HepG2 (cell line): ENCODE results near the gene ARL5C. TPM values are rescaled to one million over a fixed set of nuclear protein-coding genes. Genes with fewer than 3 reads are reported as not detected.

ENCODE experiments used
- ATAC-seq: fragments of 200-7000 bp; cut with Tn5 transposase; 3 replicates; pipeline ENCODE4 v1.9.1; 2020; ENCODE audit warnings: mild to moderate bottlenecking, moderate library complexity
- BruUV-seq: library from RNA; stranded (reverse); fragments of 400-500 nt; replicated peaks from 2 replicates; lab custom pipeline; 2021; lab: Mats Ljungman, UMichigan
- CTCF ChIA-PET: fragments of 300-600 bp; formaldehyde crosslinking; extraction: SDS; loops from one replicate; lab custom pipeline; 2021; ENCODE audit warnings: low total read pairs, inconsistent platforms, low intra/inter-chr PET ratio; lab: Yijun Ruan, JAX
- POLR2A ChIA-PET: fragments of 350-600 bp; sonication (Branson Sonifier 250); formaldehyde crosslinking; loops from one replicate; lab custom pipeline; 2020; ENCODE audit warnings: antibody characterized with exemption, inconsistent platforms; lab: Yijun Ruan, JAX
- DNase-seq: peaks from one replicate; pipeline ENCODE4 v3.0.0-alpha.2; 2015; ENCODE audit warnings: low spot score
- FAIRE-seq: peaks from 3 replicates; lab custom pipeline; 2011; peaks lifted over from hg19 to GRCh38; lab: Jason Lieb, UNC
- H2AFZ ChIP-seq: one replicate; pipeline ENCODE4 v1.6.1; 2011; ENCODE audit warnings: low read length, inconsistent platforms
- H3K27ac ChIP-seq: fragments of 300-600 bp; 3 replicates; pipeline ENCODE4 v1.8.0; 2011; ENCODE audit warnings: mixed run types, mild to moderate bottlenecking, mixed read lengths, low read length, inconsistent platforms; ENCODE audit not compliant: insufficient read depth; ENCODE audit errors: extremely low read length
- H3K27me3 ChIP-seq, 2 experiments: fragments of 200-600 bp in 1 of 2; 2 replicates in 1 of 2; 3 replicates in 1 of 2; pipeline versions ENCODE4 v1.6.0 to v1.8.0; 2011; ENCODE audit warnings: low read length in 2 of 2, mild to moderate bottlenecking in 2 of 2, moderate library complexity in 2 of 2, inconsistent platforms in 1 of 2; ENCODE audit not compliant: insufficient read depth in 2 of 2, control insufficient read depth in 1 of 2
- H3K36me3 ChIP-seq, 2 experiments: fragments of 200-600 bp in 1 of 2; replicated peaks in 1 of 2; 2 replicates in 1 of 2; 3 replicates in 1 of 2; pipeline versions ENCODE4 v1.5.1 to v1.8.0; 2011; ENCODE audit warnings: low read length in 2 of 2, inconsistent platforms in 1 of 2; ENCODE audit not compliant: insufficient read depth in 2 of 2, control insufficient read depth in 1 of 2
- H3K4me1 ChIP-seq: 2 replicates; pipeline ENCODE4 v1.5.1; 2012; ENCODE audit warnings: low read length, inconsistent platforms; ENCODE audit not compliant: insufficient read depth
- H3K4me2 ChIP-seq: 2 replicates; pipeline ENCODE4 v1.6.0; 2011; ENCODE audit warnings: low read depth, low read length, inconsistent platforms
- H3K4me3 ChIP-seq, 3 experiments: fragments of 200-600 bp in 1 of 3; sonication (generic), shearing (Covaris generic) in 1 of 3; replicated peaks in 1 of 3; 2 replicates each; pipeline ENCODE4 v1.5.1; 2011 to 2016; ENCODE audit warnings: low read length in 3 of 3, inconsistent platforms in 2 of 3, low read depth in 2 of 3, mild to moderate bottlenecking in 2 of 3, control low read depth in 1 of 3, mixed read lengths in 1 of 3; ENCODE audit not compliant: insufficient read depth in 1 of 3
- H3K79me2 ChIP-seq: one replicate; pipeline ENCODE4 v1.6.1; 2011; ENCODE audit warnings: low read length, inconsistent platforms; ENCODE audit not compliant: insufficient read depth
- H3K9ac ChIP-seq: 2 replicates; pipeline ENCODE4 v1.6.0; 2011; ENCODE audit warnings: mild to moderate bottlenecking, low read depth, low read length, inconsistent platforms; ENCODE audit not compliant: insufficient read depth
- H3K9me3 ChIP-seq: 2 replicates; pipeline ENCODE4 v1.5.1; 2012; ENCODE audit warnings: mild to moderate bottlenecking, low read length
- H4K20me1 ChIP-seq: 2 replicates; pipeline ENCODE4 v1.6.0; 2011; ENCODE audit warnings: inconsistent platforms, mild to moderate bottlenecking, low read length, moderate library complexity; ENCODE audit not compliant: insufficient read depth
- BATF2 ChIP-seq: sonication (generic); formaldehyde crosslinking; IDR thresholded peaks from 2 replicates; pipeline ENCODE4 v1.8.0; 2022; ENCODE audit warnings: mild to moderate bottlenecking, missing genetic modification reagents, moderate library complexity
- ETV6 ChIP-seq: sonication (generic); formaldehyde crosslinking; conservative IDR thresholded peaks from 2 replicates; pipeline ENCODE4 v1.4.0; 2020; ENCODE audit warnings: missing genetic modification reagents
- HDAC6 ChIP-seq: fragments of 200-600 bp; sonication (generic); IDR thresholded peaks from 2 replicates; pipeline ENCODE4 v1.7.0; 2017; ENCODE audit warnings: mild to moderate bottlenecking, antibody characterized with exemption, low read length, low read depth
- HOMEZ ChIP-seq: IDR thresholded peaks from 2 replicates; pipeline ENCODE4 v1.6.1; 2016; ENCODE audit warnings: low read depth
- MLLT10 ChIP-seq: sonication (generic); formaldehyde crosslinking; IDR thresholded peaks from 2 replicates; pipeline ENCODE4 v1.4.0; 2020; ENCODE audit warnings: missing genetic modification reagents
- SALL2 ChIP-seq: sonication (generic); formaldehyde crosslinking; IDR thresholded peaks from 2 replicates; pipeline ENCODE4 v1.8.1; 2023; ENCODE audit warnings: mild to moderate bottlenecking, missing genetic modification reagents, inconsistent platforms
- SNRNP70 ChIP-seq: fragments of 200-400 bp; formaldehyde crosslinking; IDR thresholded peaks from 2 replicates; pipeline ENCODE4 v1.6.1; 2017; ENCODE audit warnings: mild to moderate bottlenecking, low read depth, low read length, moderate library complexity
- ZBTB21 ChIP-seq: sonication (generic); formaldehyde crosslinking; IDR thresholded peaks from 2 replicates; pipeline ENCODE4 v1.4.0; 2020; ENCODE audit warnings: missing genetic modification reagents
- ZNF280B ChIP-seq: sonication (generic); formaldehyde crosslinking; IDR thresholded peaks from 2 replicates; pipeline ENCODE4 v1.5.0; 2020; ENCODE audit warnings: missing genetic modification reagents, mild to moderate bottlenecking, borderline replicate concordance
- ZNF30 ChIP-seq: sonication (generic); formaldehyde crosslinking; IDR thresholded peaks from 2 replicates; pipeline ENCODE4 v1.5.0; 2020; ENCODE audit warnings: mild to moderate bottlenecking, missing genetic modification reagents
- ZNF704 ChIP-seq: sonication (generic); formaldehyde crosslinking; IDR thresholded peaks from 2 replicates; pipeline ENCODE4 v1.8.1; 2023; ENCODE audit warnings: mild to moderate bottlenecking, inconsistent platforms, moderate library complexity, missing genetic modification reagents, borderline replicate concordance
- ZNF724P ChIP-seq: sonication (generic); formaldehyde crosslinking; IDR thresholded peaks from 2 replicates; pipeline ENCODE4 v1.8.0; 2022; ENCODE audit warnings: missing genetic modification reagents, borderline replicate concordance
- ZNF766 ChIP-seq: sonication (generic); formaldehyde crosslinking; IDR thresholded peaks from 2 replicates; pipeline ENCODE4 v1.5.0; 2020; ENCODE audit warnings: missing genetic modification reagents, borderline replicate concordance
- ZNF777 ChIP-seq: sonication (generic); formaldehyde crosslinking; IDR thresholded peaks from 2 replicates; pipeline ENCODE4 v1.4.0; 2020; ENCODE audit warnings: missing genetic modification reagents
- ZNF792 ChIP-seq: IDR thresholded peaks from 2 replicates; pipeline ENCODE4 v1.6.1; 2016
- WGBS: methylation state at CpG from one replicate; pipeline ENCODE4 v1.1.6; 2017; ENCODE audit warnings: low lambda C conversion rate; 5-methylcytosine and 5-hydroxymethylcytosine counted together
- in situ Hi-C: cut with HindIII; loops from 2 replicates; pipeline ENCODE4 v1.10.0; 2017; ENCODE audit warnings: low pct_unique_long_range_greater_than_20kb; ENCODE audit not compliant: extremely low pct_ligation_motif_present
- intact Hi-C: fragments of 100-400 bp; cut with micrococcal nuclease; formaldehyde crosslinking; loops from one replicate; pipeline ENCODE4 v1.10.0; 2022; ENCODE audit not compliant: unreplicated experiment
- polyA plus RNA-seq, 8 experiments: library from polyadenylated mRNA; depleted of rRNA in 3 of 8; stranded (reverse) in 7 of 8; unstranded in 1 of 8; fragments of >200 nt; fragmentation: Illumina TruSeq in 4 of 8; extraction: Trizol in 4 of 8; gene quantifications; 2 replicates each; pipeline versions ENCODE4 v1.2.1 to v1.2.3, GENCODE V29; 2011 to 2016; ENCODE audit warnings: low read depth in 4 of 8, missing spikeins in 1 of 8, mixed read lengths in 1 of 8; ENCODE audit not compliant: insufficient read depth in 1 of 8
- total RNA-seq, 5 experiments: library from RNA; depleted of rRNA; stranded (reverse); fragments of >200 nt; fragmentation: Illumina TruSeq; extraction: Trizol; gene quantifications; 2 replicates each; pipeline ENCODE4 v1.2.3, GENCODE V29; 2016; ENCODE audit warnings: low read depth in 1 of 5

The ARL5C gene
- total and polyA plus RNA-seq, 2 of the 13 experiments (the other 11 are each of a cell fraction or from before 2014, with no cell fraction given) = not detected

GRCh38 chr17:39143552-39144093 is 22.3 kb downstream of the ARL5C start:
- FAIRE-seq (no peak), DNase-seq (no peak), ATAC-seq (peak; percentile 16; the same call in 2 of the 3 replicates)
- H3K79me2 ChIP-seq = no peaks in the 10 kb centered on the region
- no peaks in the 10 kb centered on the region for H4K20me1 ChIP-seq
- H3K9me3 ChIP-seq = no peaks in the 10 kb centered on the region
- in situ Hi-C loops = no loop called here
- POLR2A ChIA-PET = interaction anchor here (0.9 kb wide), 1 partner anchor 9 kb away, joined by 3 read pairs; no protein-coding TSS in a partner anchor
- no peak overlapping the region for H3K4me2 ChIP-seq
- H3K27ac ChIP-seq = no peak overlapping the region
- intact Hi-C loops = no loop called here
- no peak overlapping the region for H3K9ac ChIP-seq
- no TSS peak for BruUV-seq
- WGBS = 39% methylated on average over 7 of the region's 7 CpGs
- H3K27me3 ChIP-seq = peaks cover 5 to 46% of the 10 kb centered on the region in 2 experiments; a peak in 4 of 5 replicates
- no peaks in the 10 kb centered on the region for H3K4me1 ChIP-seq
- no peak overlapping the region for H3K4me3 ChIP-seq
- CTCF ChIA-PET = no interaction called here
- H3K36me3 ChIP-seq = no peaks in the 10 kb centered on the region
- H2AFZ ChIP-seq = no peak overlapping the region
- no peak for TF ChIP-seq SNRNP70
- no peak for TF ChIP-seq MLLT10
- TF ChIP-seq ZNF280B (CRISPR knock-in tag) = no peak
- TF ChIP-seq ZNF792 (CRISPR knock-in tag) = no peak
- TF ChIP-seq ZNF704 = no peak
- TF ChIP-seq ZNF777 = no peak
- TF ChIP-seq HDAC6 = no peak
- TF ChIP-seq ZNF724P = no peak
- TF ChIP-seq ZBTB21 (CRISPR knock-in tag) = no peak
- no peak for TF ChIP-seq ZNF30 (CRISPR knock-in tag)
- no peak for TF ChIP-seq ZNF766
- no peak for TF ChIP-seq SALL2
- TF ChIP-seq HOMEZ = no peak
- no peak for TF ChIP-seq BATF2 (CRISPR knock-in tag)
- TF ChIP-seq ETV6 (CRISPR knock-in tag) = no peak
